Measurements from ENCODE around the gene AFDN.

Gene AFDN

DNA sequence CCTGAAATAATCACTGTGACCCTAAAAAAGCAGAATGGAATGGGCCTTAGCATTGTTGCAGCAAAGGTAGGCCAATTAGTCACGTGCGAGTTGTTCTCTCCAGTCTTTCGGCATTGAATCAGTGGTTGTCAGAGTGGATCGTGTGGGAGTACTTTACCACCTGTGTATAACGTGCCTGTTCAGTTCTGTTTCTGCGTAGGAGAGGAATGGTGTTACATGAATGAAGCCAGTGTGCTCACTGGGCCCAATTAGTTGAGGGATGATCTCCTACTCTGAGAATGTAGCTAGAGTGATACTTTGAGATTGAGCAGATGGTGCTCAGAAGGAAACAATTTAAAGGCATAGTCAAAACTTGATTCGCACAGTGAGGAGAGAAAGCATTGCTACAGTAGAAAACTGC, 98.3 kb downstream of the AFDN start:
- no peaks in the 10 kb centered on the region for H3K9me3 ChIP-seq
- H3K27ac ChIP-seq, result no peak overlapping the region
- H3K4me2 ChIP-seq, result no peak overlapping the region
- no peaks in the 10 kb centered on the region for H3K4me1 ChIP-seq
- H3K4me3 ChIP-seq, result no peak overlapping the region
- no peak overlapping the region for H3K9ac ChIP-seq
- H3K36me3 ChIP-seq, result peaks cover 70% of the 10 kb centered on the region
- no peak for TF ChIP-seq Cebpa-rat (IDR thresholded peaks at IDR 0.05)
- no peaks in the 10 kb centered on the region for H3K27me3 ChIP-seq
- no peaks in the 10 kb centered on the region for H4K20me1 ChIP-seq

DNA sequence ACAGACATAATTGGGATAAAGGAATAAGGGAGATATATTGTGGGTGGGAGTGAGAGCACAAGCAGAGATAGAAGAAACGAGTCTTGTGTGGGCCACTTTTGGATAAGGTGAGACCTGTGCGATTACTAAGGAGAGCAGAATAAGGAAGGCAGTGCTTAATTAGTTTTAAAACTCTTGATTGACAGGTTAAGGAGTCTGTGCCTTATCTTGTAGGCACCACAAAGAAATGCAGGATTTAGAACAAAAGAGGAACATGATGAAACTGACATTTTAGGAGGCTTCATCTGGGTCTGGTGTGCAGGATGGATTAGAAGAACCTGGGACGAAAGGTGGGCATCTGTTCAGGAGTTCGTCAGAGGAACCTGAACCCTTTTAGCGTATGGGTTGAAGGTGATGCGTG, 100.5 kb downstream of the AFDN start:
- Histone ChIP-seq H3K9me3 (no peaks in the 10 kb centered on the region), H3K36me3 (peaks cover 61% of the 10 kb centered on the region), H3K27me3 (no peaks in the 10 kb centered on the region), H3K27ac (no peak overlapping the region), H3K9ac (no peak overlapping the region), H3K4me1 (no peaks in the 10 kb centered on the region), H4K20me1 (no peaks in the 10 kb centered on the region), H3K4me3 (no peak overlapping the region), H3K4me2 (no peak overlapping the region)
- TF ChIP-seq Cebpa-rat (IDR thresholded peaks at IDR 0.05), result no peak

- no peak overlapping the region for H3K4me2 ChIP-seq
- H3K4me3 ChIP-seq, result no peak overlapping the region
- H4K20me1 ChIP-seq, result no peaks in the 10 kb centered on the region
- H3K27me3 ChIP-seq, result no peaks in the 10 kb centered on the region
- peaks cover 54% of the 10 kb centered on the region for H3K36me3 ChIP-seq
- H3K9ac ChIP-seq, result no peak overlapping the region
- H3K4me1 ChIP-seq, result no peaks in the 10 kb centered on the region
- H3K27ac ChIP-seq, result no peak overlapping the region
- no peak for TF ChIP-seq Cebpa-rat (IDR thresholded peaks at IDR 0.05)
- no peaks in the 10 kb centered on the region for H3K9me3 ChIP-seq
Observed at GRCh38 chr6:167928111-167928510, 101.4 kb downstream of the AFDN start.

GRCh38 chr6:167930295-167930694, 103.6 kb downstream of the AFDN start:
- Histone ChIP-seq H3K9ac (no peak overlapping the region), H3K27ac (no peak overlapping the region), H3K4me2 (no peak overlapping the region), H4K20me1 (no peaks in the 10 kb centered on the region), H3K9me3 (no peaks in the 10 kb centered on the region), H3K27me3 (no peaks in the 10 kb centered on the region), H3K36me3 (peaks cover 44% of the 10 kb centered on the region), H3K4me3 (no peak overlapping the region), H3K4me1 (no peaks in the 10 kb centered on the region)
- TF ChIP-seq Cebpa-rat (IDR thresholded peaks at IDR 0.05), result no peak

DNA sequence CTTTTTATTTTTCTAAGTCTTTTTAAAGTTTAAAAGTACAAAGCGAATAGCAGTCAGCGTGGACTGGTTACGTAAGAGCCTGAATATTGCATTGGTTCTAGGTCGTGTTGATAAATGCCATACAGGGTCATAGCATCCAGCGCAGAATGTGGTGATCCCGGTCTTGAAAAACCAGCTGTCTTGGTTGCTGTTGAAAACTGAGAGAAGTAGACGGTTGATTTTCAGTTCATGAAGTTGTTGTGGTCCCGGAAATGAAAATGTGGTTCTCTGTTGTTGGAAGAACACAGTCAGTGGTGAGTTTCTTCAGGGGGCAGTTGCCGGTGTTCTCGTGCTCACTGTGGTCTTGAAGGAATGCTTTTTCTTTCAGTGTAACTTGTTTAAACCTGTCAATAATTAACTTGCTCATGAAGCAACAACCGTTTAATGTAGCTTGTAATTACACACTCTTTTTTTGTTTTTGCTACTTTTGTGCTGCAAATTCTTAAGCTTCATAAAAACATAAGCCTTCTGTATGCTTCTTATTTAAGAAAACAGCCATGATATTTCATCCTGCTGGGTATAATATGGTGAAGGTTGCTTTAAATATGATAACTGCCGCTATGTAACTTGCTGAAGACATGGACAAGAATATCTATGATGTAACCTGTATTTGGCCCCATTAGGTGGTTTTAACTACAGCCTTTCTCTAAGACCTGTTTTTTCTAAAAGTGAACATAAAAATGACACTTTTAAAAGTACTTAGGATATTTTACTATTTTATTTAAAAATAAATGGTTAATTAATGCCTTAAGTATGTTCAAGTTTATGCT, 106.0 kb downstream of the AFDN start:
- Histone ChIP-seq H3K9ac (no peak overlapping the region), H3K27ac (no peak overlapping the region), H3K27me3 (no peaks in the 10 kb centered on the region), H4K20me1 (no peaks in the 10 kb centered on the region), H3K36me3 (peaks cover 31% of the 10 kb centered on the region), H3K4me2 (no peak overlapping the region), H3K4me1 (peaks cover 2% of the 10 kb centered on the region), H3K9me3 (no peaks in the 10 kb centered on the region), H3K4me3 (no peak overlapping the region)
- TF ChIP-seq Cebpa-rat (IDR thresholded peaks at IDR 0.05), result no peak

- Histone ChIP-seq H3K27ac (no peak overlapping the region), H3K36me3 (peaks cover 25% of the 10 kb centered on the region)
Observed at GRCh38 chr6:167933290-167933689, 106.6 kb downstream of the AFDN start.

DNA sequence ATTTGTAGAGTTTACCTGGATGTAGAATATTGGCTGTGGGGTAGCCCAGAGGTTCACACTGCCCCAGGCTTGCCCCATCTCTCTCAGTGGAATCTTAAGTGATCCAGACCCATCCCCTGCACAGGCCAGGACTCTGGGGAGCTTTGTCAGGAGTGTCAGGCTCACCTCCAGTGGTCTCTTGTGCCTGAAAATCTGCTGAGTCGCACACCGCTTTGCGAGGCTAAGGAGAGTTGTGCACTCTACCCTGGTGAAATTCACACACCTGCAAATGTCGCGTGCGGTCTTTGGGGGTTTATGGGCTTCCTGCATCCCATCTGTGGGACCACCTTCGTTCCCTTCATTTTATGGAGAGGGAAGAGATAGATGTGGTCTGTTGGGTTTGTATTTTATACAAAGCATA, 107.1 kb downstream of the AFDN start:
- Histone ChIP-seq H3K4me3 (no peak overlapping the region), H3K4me2 (no peak overlapping the region), H3K27me3 (no peaks in the 10 kb centered on the region), H3K36me3 (peaks cover 20% of the 10 kb centered on the region), H3K9me3 (no peaks in the 10 kb centered on the region), H4K20me1 (no peaks in the 10 kb centered on the region), H3K9ac (no peak overlapping the region), H3K4me1 (peaks cover 13% of the 10 kb centered on the region), H3K27ac (no peak overlapping the region)
- TF ChIP-seq Cebpa-rat (IDR thresholded peaks at IDR 0.05), result no peak

More at GRCh38 chr6:167933290-167933689, 106.6 kb downstream of the AFDN start:
- no peaks in the 10 kb centered on the region for H3K27me3 ChIP-seq
- H3K4me1 ChIP-seq, result peaks cover 8% of the 10 kb centered on the region
- H3K4me3 ChIP-seq, result no peak overlapping the region
- no peak for TF ChIP-seq Cebpa-rat (IDR thresholded peaks at IDR 0.05)
- H3K9ac ChIP-seq, result no peak overlapping the region
- no peaks in the 10 kb centered on the region for H4K20me1 ChIP-seq
- H3K4me2 ChIP-seq, result no peak overlapping the region
- no peaks in the 10 kb centered on the region for H3K9me3 ChIP-seq

DNA sequence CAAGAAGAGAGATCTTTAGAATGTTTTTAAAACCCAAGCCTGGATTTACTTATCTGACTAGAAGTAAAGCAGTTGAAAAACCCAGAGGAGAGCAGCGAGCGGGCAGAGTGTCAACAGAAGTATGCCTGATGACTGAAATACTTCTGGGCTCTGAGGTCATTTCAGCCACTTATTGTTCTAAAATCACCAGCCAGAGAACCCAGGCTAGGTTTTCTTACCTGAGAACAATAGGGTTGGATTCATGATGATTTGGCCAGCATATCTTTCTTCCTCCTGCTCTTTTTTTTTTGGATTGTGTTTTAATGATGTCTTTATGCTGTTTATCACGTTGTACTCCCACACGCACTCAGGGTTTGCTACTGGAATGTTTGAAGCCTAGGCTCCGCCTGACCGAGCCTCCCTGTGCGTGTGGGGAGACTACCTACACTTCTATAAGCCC, 107.7 kb downstream of the AFDN start:
- Histone ChIP-seq H3K4me3 (no peak overlapping the region), H3K9ac (no peak overlapping the region), H3K4me1 (peaks cover 13% of the 10 kb centered on the region), H3K27me3 (no peaks in the 10 kb centered on the region), H3K36me3 (peaks cover 17% of the 10 kb centered on the region), H3K27ac (no peak overlapping the region), H3K9me3 (no peaks in the 10 kb centered on the region), H4K20me1 (no peaks in the 10 kb centered on the region), H3K4me2 (no peak overlapping the region)
- TF ChIP-seq Cebpa-rat (IDR thresholded peaks at IDR 0.05), result no peak

- H3K36me3 ChIP-seq, result 0 out of 2 replicates have a peak, but pooled peaks cover 4% of the 10 kb centered on the region
- no peak overlapping the region for H3K4me2 ChIP-seq
- H3K4me1 ChIP-seq, result peaks cover 13% of the 10 kb centered on the region
Observed at GRCh38 chr6:167936051-167936450, 109.3 kb downstream of the AFDN start.

DNA sequence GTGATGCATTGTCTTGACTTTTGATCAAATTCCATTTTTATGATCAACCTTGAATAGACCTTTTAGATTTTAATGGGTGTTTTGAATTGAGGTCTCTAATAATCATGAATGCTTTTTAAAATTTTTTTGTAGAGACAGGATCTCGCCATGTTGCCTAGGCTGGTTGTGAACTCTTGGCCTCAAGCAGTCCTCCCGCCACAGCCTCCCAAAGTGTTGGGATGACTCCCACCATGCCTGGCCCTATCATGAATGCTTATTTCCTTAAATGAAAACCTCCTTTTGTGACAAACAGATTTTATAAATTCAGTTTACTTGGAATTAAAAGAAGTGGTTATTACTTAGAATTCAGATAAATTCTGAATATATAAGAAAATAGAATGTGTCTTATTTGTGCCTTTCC, 110.6 kb downstream of the AFDN start:
- Histone ChIP-seq H3K4me2 (no peak overlapping the region), H3K27me3 (no peaks in the 10 kb centered on the region), H3K4me1 (peaks cover 13% of the 10 kb centered on the region), H3K36me3 (0 out of 2 replicates have a peak, but pooled peaks cover 4% of the 10 kb centered on the region), H3K9ac (no peak overlapping the region), H3K27ac (no peak overlapping the region), H4K20me1 (no peaks in the 10 kb centered on the region), H3K4me3 (no peak overlapping the region), H3K9me3 (no peaks in the 10 kb centered on the region)
- TF ChIP-seq Cebpa-rat (IDR thresholded peaks at IDR 0.05), result no peak

More at GRCh38 chr6:167936051-167936450, 109.3 kb downstream of the AFDN start:
- TF ChIP-seq Cebpa-rat (IDR thresholded peaks at IDR 0.05), result no peak
- H3K27me3 ChIP-seq, result no peaks in the 10 kb centered on the region
- H4K20me1 ChIP-seq, result no peaks in the 10 kb centered on the region
- H3K4me3 ChIP-seq, result no peak overlapping the region
- H3K9me3 ChIP-seq, result no peaks in the 10 kb centered on the region
- H3K9ac ChIP-seq, result no peak overlapping the region
- H3K27ac ChIP-seq, result no peak overlapping the region
